ENCODE results near the gene MACC1.

GRCh38 chr7:20170633-20171032 is 46.6 kb downstream of the MACC1 start:
- TF ChIP-seq BHLHE40 (IDR thresholded peaks at IDR 0.05; ENCODE audit: borderline replicate concordance in 1 of 2, low read depth in 2 of 2, low read length in 1 of 2) (no peak), MEF2A (IDR thresholded peaks at IDR 0.05; ENCODE audit: insufficient read depth, low read depth, low read length) (no peak), RAD21 (IDR thresholded peaks at IDR 0.05; ENCODE audit: insufficient read depth, low read depth, low read length) (no peak), CEBPB (IDR thresholded peaks at IDR 0.05; ENCODE audit: borderline replicate concordance in 1 of 2, low read depth in 2 of 2, low read length in 2 of 2) (no peak), NFXL1 (IDR thresholded peaks at IDR 0.05; ENCODE audit: borderline replicate concordance) (no peak), BRCA1 (IDR thresholded peaks at IDR 0.05; ENCODE audit: low read depth, low read length) (no peak), CHD2 (IDR thresholded peaks at IDR 0.05; ENCODE audit: borderline replicate concordance, low read depth, low read length) (no peak), CTCF (IDR thresholded peaks at IDR 0.05 in 2 of 3, conservative IDR thresholded peaks at IDR 0.05 in 1 of 3; ENCODE audit: control insufficient read depth in 2 of 3, extremely low read depth in 1 of 3, insufficient read depth in 1 of 3, low read depth in 3 of 3, low read length in 3 of 3) (no peak)

Data from GM12878 (cell line).